ENCODE measurements around the gene NSUN7.

The NSUN7 gene

GRCh38 chr4:40822420-40823166, 72.8 kb downstream of the NSUN7 start:
- no peak for DNase-seq

GRCh38 chr4:40825014-40825838, 75.5 kb downstream of the NSUN7 start:
- DNase-seq: no peak

- DNase-seq: no peak
Observed at GRCh38 chr4:40826821-40827220, 77.1 kb downstream of the NSUN7 start.

- DNase-seq: no peak
Observed at GRCh38 chr4:40827758-40828157, 78.0 kb downstream of the NSUN7 start.

GRCh38 chr4:40828661-40829060, 78.9 kb downstream of the NSUN7 start:
- DNase-seq: no peak

GRCh38 chr4:40829586-40829985, 79.8 kb downstream of the NSUN7 start:
- DNase-seq: no peak

GRCh38 chr4:40831146-40831907, 81.6 kb downstream of the NSUN7 start:
- DNase-seq: no peak

- DNase-seq: no peak
Observed at GRCh38 chr4:40832175-40832574, 82.4 kb downstream of the NSUN7 start.

GRCh38 chr4:40833212-40833611, 83.5 kb downstream of the NSUN7 start:
- no peak for DNase-seq

- DNase-seq: no peak
Observed at GRCh38 chr4:40837094-40837870, 87.5 kb downstream of the NSUN7 start.

GRCh38 chr4:40838742-40839141, 89.0 kb downstream of the NSUN7 start:
- DNase-seq: no peak

GRCh38 chr4:40840255-40840984, 90.7 kb downstream of the NSUN7 start:
- no peak for DNase-seq

- DNase-seq: peak; percentile 66 to 72
Observed at GRCh38 chr4:40840985-40841571, 91.3 kb downstream of the NSUN7 start.

GRCh38 chr4:40842318-40842717, 92.6 kb downstream of the NSUN7 start:
- no peak for DNase-seq

- no peak for DNase-seq
Observed at GRCh38 chr4:40842725-40843423, 93.1 kb downstream of the NSUN7 start.

GRCh38 chr4:40843696-40844095, 93.9 kb downstream of the NSUN7 start:
- peak in 1 of 2 donors; percentile 11 for DNase-seq

- no peak for DNase-seq
Observed at GRCh38 chr4:40844261-40844660, 94.5 kb downstream of the NSUN7 start.

GRCh38 chr4:40845154-40845835, 95.5 kb downstream of the NSUN7 start:
- DNase-seq: no peak

GRCh38 chr4:40846532-40846931, 96.8 kb downstream of the NSUN7 start:
- DNase-seq: no peak

GRCh38 chr4:40848251-40848650, 98.5 kb downstream of the NSUN7 start:
- DNase-seq: no peak
